BE2C (cell line): ENCODE data around the gene GHITM. TPM values are rescaled to one million over a fixed set of nuclear protein-coding genes. Genes with fewer than 3 reads are reported as not detected.
A peak's percentile ranks its signal among the peaks of the same experiment; 100 is the strongest.

Source experiments
- DNase-seq: peaks from one replicate; pipeline ENCODE4 v3.0.0-alpha.2; 2020
- H3K27me3 ChIP-seq: fragments of 250-450 bp; sonication (Bioruptor Pico); 2 replicates; pipeline ENCODE4 v1.5.1; 2020; ENCODE audit warnings: mild to moderate bottlenecking
- H3K36me3 ChIP-seq: fragments of 250-450 bp; sonication (Bioruptor Pico); 2 replicates; pipeline ENCODE4 v1.5.1; 2020; ENCODE audit warnings: mild to moderate bottlenecking
- H3K4me1 ChIP-seq: fragments of 250-450 bp; sonication (Bioruptor Pico); 2 replicates; pipeline ENCODE4 v1.5.1; 2020
- H3K4me3 ChIP-seq: 2 replicates; pipeline ENCODE4 v1.5.1; 2011; ENCODE audit warnings: low read depth, low read length
- H3K9me3 ChIP-seq: fragments of 250-450 bp; sonication (Bioruptor Pico); 2 replicates; pipeline ENCODE4 v1.5.1; 2020
- CTCF ChIP-seq: IDR thresholded peaks from 2 replicates; pipeline ENCODE4 v1.5.1; 2012; ENCODE audit warnings: mild to moderate bottlenecking, low read depth, low read length
- polyA plus RNA-seq: library from polyadenylated mRNA; unstranded; fragments of >200 nt; gene quantifications from one replicate; pipeline ENCODE4 v1.2.1, GENCODE V29; 2012; ENCODE audit warnings: low read depth, missing spikeins; ENCODE audit not compliant: insufficient read length, insufficient read depth

GHITM gene
- 198 TPM for polyA plus RNA-seq

- peak; percentile 97 for DNase-seq
- Histone ChIP-seq H3K36me3 (peaks cover 23% of the 10 kb centered on the region), H3K27me3 (no peaks in the 10 kb centered on the region), H3K9me3 (no peaks in the 10 kb centered on the region), H3K4me1 (peaks cover 2% of the 10 kb centered on the region; the same call in 1 of the 2 replicates), H3K4me3 (peak within 1 kb of the TSS; percentile 91)
- TF ChIP-seq CTCF = peak; percentile 21; the same call in 1 of the 2 replicates
Observed at GRCh38 chr10:84139126-84140035, at the start of gene GHITM. TSS of gene GHITM (plus strand) at chr10:84139509. CDS start at chr10:84141501, 1,992 bp downstream.

- H3K36me3 ChIP-seq = no peaks in the 10 kb centered on the region
- no peaks in the 10 kb centered on the region for H3K27me3 ChIP-seq
- no peak overlapping the region for H3K4me3 ChIP-seq
- TF ChIP-seq CTCF = no peak
- no peaks in the 10 kb centered on the region for H3K9me3 ChIP-seq
- DNase-seq = peak; percentile 13
- H3K4me1 ChIP-seq = peaks cover 7% of the 10 kb centered on the region
Observed at GRCh38 chr10:84095811-84096497, 43.4 kb upstream of the GHITM start.

GRCh38 chr10:84097787-84098353 lies 41.4 kb upstream of the GHITM start:
- peaks cover 7% of the 10 kb centered on the region for H3K4me1 ChIP-seq
- H3K36me3 ChIP-seq = no peaks in the 10 kb centered on the region
- TF ChIP-seq CTCF = peak; percentile 69
- no peak overlapping the region for H3K4me3 ChIP-seq
- no peaks in the 10 kb centered on the region for H3K27me3 ChIP-seq
- no peaks in the 10 kb centered on the region for H3K9me3 ChIP-seq
- no peak for DNase-seq

- Histone ChIP-seq H3K27me3 (no peaks in the 10 kb centered on the region), H3K4me1 (peaks cover 7% of the 10 kb centered on the region), H3K4me3 (no peak overlapping the region), H3K9me3 (no peaks in the 10 kb centered on the region), H3K36me3 (no peaks in the 10 kb centered on the region)
- TF ChIP-seq CTCF = no peak
- no peak for DNase-seq
Observed at GRCh38 chr10:84098667-84099066, 40.6 kb upstream of the GHITM start.

- DNase-seq = no peak
- no peak for TF ChIP-seq CTCF
- Histone ChIP-seq H3K36me3 (no peaks in the 10 kb centered on the region), H3K4me1 (peaks cover under 1% of the 10 kb centered on the region), H3K27me3 (no peaks in the 10 kb centered on the region), H3K9me3 (no peaks in the 10 kb centered on the region), H3K4me3 (no peak overlapping the region)
Observed at GRCh38 chr10:84101042-84101441, 38.3 kb upstream of the GHITM start.
